HuH-7.5 (cell line): ENCODE measurements around the gene TMEM17.

ENCODE experiments used
- DNase-seq: peaks from one replicate; pipeline ENCODE4 v3.0.0; 2011; ENCODE audit warnings: low spot score

Gene TMEM17

GRCh38 chr2:62511636-62512035 is 5.6 kb upstream of the TMEM17 start:
- DNase-seq, result no peak

GRCh38 chr2:62506421-62506750 is 391 bp upstream of the TMEM17 start:
- DNase-seq, result no peak

GRCh38 chr2:62505109-62505749 is 766 bp downstream of the TMEM17 start:
- no peak for DNase-seq

GRCh38 chr2:62504657-62505056 is 1.3 kb downstream of the TMEM17 start:
- DNase-seq, result no peak

GRCh38 chr2:62501794-62502500 is 4.0 kb downstream of the TMEM17 start:
- DNase-seq, result no peak

GRCh38 chr2:62501069-62501468 is 4.9 kb downstream of the TMEM17 start:
- no peak for DNase-seq

GRCh38 chr2:62499430-62500060 is 6.5 kb downstream of the TMEM17 start:
- DNase-seq, result no peak

GRCh38 chr2:62498739-62499138 is 7.3 kb downstream of the TMEM17 start:
- DNase-seq, result no peak

- no peak for DNase-seq
Observed at GRCh38 chr2:62495761-62496160, 10.2 kb downstream of the TMEM17 start.

GRCh38 chr2:62492048-62492447 is 13.9 kb downstream of the TMEM17 start:
- no peak for DNase-seq

- DNase-seq, result no peak
Observed at GRCh38 chr2:62489702-62490101, 16.3 kb downstream of the TMEM17 start.

GRCh38 chr2:62489162-62489561 is 16.8 kb downstream of the TMEM17 start:
- no peak for DNase-seq

- no peak for DNase-seq
Observed at GRCh38 chr2:62486439-62486765, 19.6 kb downstream of the TMEM17 start.

- peak; percentile 41 for DNase-seq
Observed at GRCh38 chr2:62485761-62486438, 20.1 kb downstream of the TMEM17 start.

- DNase-seq, result no peak
Observed at GRCh38 chr2:62482558-62483352, 23.2 kb downstream of the TMEM17 start.

GRCh38 chr2:62479917-62480316 is 26.1 kb downstream of the TMEM17 start:
- DNase-seq, result no peak

- no peak for DNase-seq
Observed at GRCh38 chr2:62478093-62478580, 27.9 kb downstream of the TMEM17 start.

- DNase-seq, result no peak
Observed at GRCh38 chr2:62477573-62477972, 28.4 kb downstream of the TMEM17 start.

GRCh38 chr2:62475172-62476011 is 30.6 kb downstream of the TMEM17 start:
- no peak for DNase-seq

- no peak for DNase-seq
Observed at GRCh38 chr2:62474176-62474575, 31.8 kb downstream of the TMEM17 start.

GRCh38 chr2:62473246-62473827 is 32.7 kb downstream of the TMEM17 start:
- DNase-seq, result no peak
